Neutrophil (primary cell): ENCODE results near the gene GJA4.
"Not testable (repeated sequence)": the region's sequence is repeated elsewhere in the genome, so short reads cannot be mapped to it uniquely, and the experiment has no call there.

Experiments used
- H3K27ac ChIP-seq: fragments of 200-600 bp; sonication (generic); 2 replicates; pipeline ENCODE4 v1.5.1; 2016; ENCODE audit warnings: mild to moderate bottlenecking, moderate library complexity
- H3K27me3 ChIP-seq: fragments of 200-600 bp; sonication (generic); 2 replicates; pipeline ENCODE4 v1.6.0; 2016; ENCODE audit warnings: mild to moderate bottlenecking
- H3K36me3 ChIP-seq: fragments of 200-600 bp; sonication (generic); 2 replicates; pipeline ENCODE4 v1.5.1; 2017
- H3K4me1 ChIP-seq, 2 experiments: fragments of 200-600 bp in 1 of 2; sonication (generic) in 1 of 2; 1 replicate in 1 of 2; 2 replicates in 1 of 2; pipeline versions ENCODE4 v1.5.1 to v1.6.1; 2013 to 2016; ENCODE audit warnings: low read depth in 1 of 2, low read length in 1 of 2, mild to moderate bottlenecking in 1 of 2, moderate library complexity in 1 of 2; ENCODE audit not compliant: control insufficient read depth in 1 of 2, insufficient read depth in 1 of 2
- H3K4me3 ChIP-seq, 2 experiments: fragments of 200-600 bp in 1 of 2; sonication (generic) in 1 of 2; 1 replicate in 1 of 2; 2 replicates in 1 of 2; pipeline ENCODE4 v1.5.1; 2013 to 2016; ENCODE audit warnings: low read depth in 1 of 2, low read length in 1 of 2, mild to moderate bottlenecking in 1 of 2, moderate library complexity in 1 of 2
- H3K9me3 ChIP-seq: fragments of 200-600 bp; sonication (generic); 2 replicates; pipeline ENCODE4 v1.5.1; 2016
- TF ChIP-seq, protein P1 (sequence below): fragments of 200-600 bp; sonication (generic); IDR thresholded peaks from 2 replicates; pipeline ENCODE4 v1.5.1; 2016; ENCODE audit warnings: antibody characterized with exemption

The GJA4 gene

DNA sequence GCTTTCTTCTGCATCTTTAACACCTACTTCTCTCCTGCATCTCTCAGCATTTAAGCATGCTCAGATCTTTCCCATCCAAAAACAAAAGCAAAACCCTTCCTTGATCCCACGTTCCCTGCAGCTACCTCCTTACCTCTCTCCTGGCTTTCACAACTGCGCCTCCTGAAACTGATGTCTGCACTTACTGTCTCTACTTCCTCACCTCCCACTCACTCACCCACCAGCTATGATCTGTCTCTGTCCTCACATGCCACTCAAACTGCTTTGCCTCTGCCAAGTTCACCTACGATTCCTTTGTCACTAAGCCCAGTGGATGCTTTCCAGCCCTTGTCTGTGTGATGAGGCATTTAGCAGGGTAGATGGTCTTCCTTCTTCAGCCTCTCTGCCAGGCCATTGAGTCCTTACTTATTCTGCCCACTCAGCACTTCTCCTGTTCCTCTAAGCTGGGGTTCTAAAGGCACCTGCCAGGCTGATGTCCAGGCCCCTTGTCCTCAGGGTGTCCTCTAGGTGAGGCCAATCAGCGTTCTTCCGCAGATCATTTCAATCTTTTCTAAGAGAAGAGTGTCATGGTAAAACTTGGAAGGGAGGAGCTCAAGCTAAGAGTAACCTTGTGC lies 21.8 kb upstream of the GJA4 start:
- TF ChIP-seq, protein P1, sequence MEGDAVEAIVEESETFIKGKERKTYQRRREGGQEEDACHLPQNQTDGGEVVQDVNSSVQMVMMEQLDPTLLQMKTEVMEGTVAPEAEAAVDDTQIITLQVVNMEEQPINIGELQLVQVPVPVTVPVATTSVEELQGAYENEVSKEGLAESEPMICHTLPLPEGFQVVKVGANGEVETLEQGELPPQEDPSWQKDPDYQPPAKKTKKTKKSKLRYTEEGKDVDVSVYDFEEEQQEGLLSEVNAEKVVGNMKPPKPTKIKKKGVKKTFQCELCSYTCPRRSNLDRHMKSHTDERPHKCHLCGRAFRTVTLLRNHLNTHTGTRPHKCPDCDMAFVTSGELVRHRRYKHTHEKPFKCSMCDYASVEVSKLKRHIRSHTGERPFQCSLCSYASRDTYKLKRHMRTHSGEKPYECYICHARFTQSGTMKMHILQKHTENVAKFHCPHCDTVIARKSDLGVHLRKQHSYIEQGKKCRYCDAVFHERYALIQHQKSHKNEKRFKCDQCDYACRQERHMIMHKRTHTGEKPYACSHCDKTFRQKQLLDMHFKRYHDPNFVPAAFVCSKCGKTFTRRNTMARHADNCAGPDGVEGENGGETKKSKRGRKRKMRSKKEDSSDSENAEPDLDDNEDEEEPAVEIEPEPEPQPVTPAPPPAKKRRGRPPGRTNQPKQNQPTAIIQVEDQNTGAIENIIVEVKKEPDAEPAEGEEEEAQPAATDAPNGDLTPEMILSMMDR = no peak
- H3K9me3 ChIP-seq = no peaks in the 10 kb centered on the region
- H3K4me1 ChIP-seq = no peaks in the 10 kb centered on the region
- no peak overlapping the region for H3K4me3 ChIP-seq
- peaks cover 5% of the 10 kb centered on the region for H3K27me3 ChIP-seq
- H3K36me3 ChIP-seq = no peaks in the 10 kb centered on the region
- H3K27ac ChIP-seq = no peak overlapping the region

DNA sequence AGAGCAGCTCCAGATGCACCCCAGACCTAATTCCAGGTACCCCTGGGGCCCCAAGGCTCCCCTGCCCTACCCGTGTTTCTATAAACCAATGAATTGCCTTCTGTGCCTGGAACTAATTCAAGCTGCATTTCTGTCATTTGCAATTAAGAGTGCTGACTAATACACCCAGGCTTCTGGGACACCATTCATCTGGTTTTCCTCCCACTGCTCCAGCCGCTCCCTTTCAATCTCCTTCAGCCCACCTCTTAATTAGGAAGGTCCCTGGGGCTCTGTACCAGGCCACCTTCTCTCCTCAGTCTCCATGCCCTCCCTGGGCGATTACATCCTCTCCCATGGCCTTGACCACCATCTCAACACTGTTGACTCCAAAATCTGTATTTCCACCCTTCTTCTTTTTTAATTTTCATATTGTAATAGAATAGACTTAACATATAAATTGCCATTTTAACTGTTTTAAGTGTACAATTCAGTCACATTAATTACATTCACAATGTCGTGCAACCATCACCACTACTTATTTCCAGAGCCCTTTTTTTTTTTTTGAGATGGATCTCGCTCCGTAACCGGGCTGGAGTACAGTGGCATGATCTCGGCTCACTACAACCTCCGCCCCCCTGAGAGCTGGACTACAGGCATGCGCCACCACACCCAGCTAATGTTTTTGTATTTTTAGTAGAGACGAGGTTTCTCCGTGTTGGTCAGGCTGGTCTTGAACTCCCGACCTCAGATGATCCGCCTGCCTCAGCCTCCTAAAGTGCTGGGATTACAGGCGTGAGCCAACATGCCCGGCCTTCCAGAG lies 21.0 kb upstream of the GJA4 start:
- no peaks in the 10 kb centered on the region for H3K36me3 ChIP-seq
- H3K4me1 ChIP-seq = no peaks in the 10 kb centered on the region
- H3K27me3 ChIP-seq = peaks cover 6% of the 10 kb centered on the region
- H3K27ac ChIP-seq = no peak overlapping the region
- TF ChIP-seq, protein P1 = no peak
- H3K4me3 ChIP-seq = no peak overlapping the region
- no peaks in the 10 kb centered on the region for H3K9me3 ChIP-seq

DNA sequence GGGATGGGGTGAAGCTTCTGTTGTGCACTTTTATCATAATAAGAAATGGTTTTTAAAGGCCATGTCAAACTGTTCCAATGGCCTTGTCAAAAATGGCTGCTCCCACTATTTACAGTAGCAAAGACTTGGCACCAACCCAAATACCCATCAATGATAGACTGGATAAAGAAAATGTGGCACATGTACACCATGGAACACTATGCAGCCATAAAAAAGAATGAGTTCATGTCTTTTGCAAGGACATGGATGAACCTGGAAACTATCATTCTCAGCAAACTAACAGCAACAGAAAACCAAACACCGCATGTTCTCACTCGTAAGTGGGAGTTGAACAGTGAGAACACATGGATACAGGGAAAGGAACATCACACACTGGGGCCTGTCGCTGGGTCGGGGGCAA lies 19.7 kb upstream of the GJA4 start:
- H3K36me3 ChIP-seq, H3K4me3 ChIP-seq, H3K4me1 ChIP-seq, H3K9me3 ChIP-seq, H3K27ac ChIP-seq: not testable (repeated sequence)
- H3K27me3 ChIP-seq = peaks cover 20% of the 10 kb centered on the region

DNA sequence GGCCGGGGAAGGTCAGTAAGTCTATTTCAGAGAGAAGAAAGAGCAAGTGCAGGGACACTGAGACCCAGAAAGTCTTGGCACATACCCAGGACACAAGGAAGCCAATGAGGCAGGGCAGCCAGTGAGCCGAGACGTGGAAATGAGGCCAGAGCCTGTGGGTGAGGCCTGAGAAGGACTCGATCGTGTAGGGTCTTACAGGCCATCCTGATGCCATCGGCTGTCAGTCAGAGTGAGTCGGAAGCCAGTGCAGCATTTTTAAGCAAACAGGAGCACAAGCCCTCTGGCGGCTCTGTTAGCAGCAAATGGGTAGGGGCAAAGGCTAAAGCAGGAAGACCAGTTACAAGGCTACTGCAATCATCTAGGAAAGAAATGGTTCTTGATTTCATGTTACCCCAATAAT lies 17.8 kb upstream of the GJA4 start:
- H3K4me3 ChIP-seq = no peak overlapping the region
- TF ChIP-seq, protein P1 = no peak

DNA sequence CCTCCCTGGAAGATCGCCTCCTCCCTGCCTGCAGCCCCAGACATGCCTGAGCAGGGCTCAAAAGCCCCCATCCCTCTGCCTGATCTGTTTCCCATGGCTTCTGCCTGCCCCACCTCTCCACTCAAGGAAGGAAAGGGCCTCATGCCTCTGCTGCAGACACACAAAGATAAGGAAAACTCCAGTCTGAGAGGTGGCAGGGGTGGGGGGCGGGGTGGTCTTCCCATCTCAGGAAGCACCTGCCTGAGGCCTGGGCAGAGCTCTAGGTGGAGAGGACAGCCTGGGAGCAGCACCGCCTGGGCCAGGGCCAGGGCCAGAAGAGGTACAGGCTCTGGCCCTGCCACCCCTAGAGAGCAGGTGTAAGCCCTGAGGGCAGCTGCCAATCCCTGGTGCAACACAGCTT lies 15.9 kb upstream of the GJA4 start:
- Histone ChIP-seq H3K36me3 (no peaks in the 10 kb centered on the region), H3K4me3 (no peak overlapping the region), H3K27ac (no peak overlapping the region), H3K9me3 (no peaks in the 10 kb centered on the region), H3K27me3 (peaks cover 57% of the 10 kb centered on the region), H3K4me1 (no peaks in the 10 kb centered on the region)
- TF ChIP-seq, protein P1 = no peak

More for the DNA sequence above, 17.8 kb upstream of the GJA4 start:
- Histone ChIP-seq H3K27me3 (peaks cover 38% of the 10 kb centered on the region), H3K36me3 (no peaks in the 10 kb centered on the region), H3K9me3 (no peaks in the 10 kb centered on the region), H3K27ac (no peak overlapping the region), H3K4me1 (no peaks in the 10 kb centered on the region)
